HG02970 (cell line): ENCODE results near the gene PCNT.
"Not testable (repeated sequence)": the region's sequence is repeated elsewhere in the genome, so short reads cannot be mapped to it uniquely, and the experiment has no call there.

Experiments
- ATAC-seq: cut with Tn5 transposase; IDR thresholded peaks from one replicate; pipeline ENCODE4 v1.9.1; 2021; ENCODE audit warnings: mild to moderate bottlenecking, moderate library complexity, moderate number of reproducible peaks; ENCODE audit not compliant: unreplicated experiment, low FRiP score

The PCNT gene

DNA sequence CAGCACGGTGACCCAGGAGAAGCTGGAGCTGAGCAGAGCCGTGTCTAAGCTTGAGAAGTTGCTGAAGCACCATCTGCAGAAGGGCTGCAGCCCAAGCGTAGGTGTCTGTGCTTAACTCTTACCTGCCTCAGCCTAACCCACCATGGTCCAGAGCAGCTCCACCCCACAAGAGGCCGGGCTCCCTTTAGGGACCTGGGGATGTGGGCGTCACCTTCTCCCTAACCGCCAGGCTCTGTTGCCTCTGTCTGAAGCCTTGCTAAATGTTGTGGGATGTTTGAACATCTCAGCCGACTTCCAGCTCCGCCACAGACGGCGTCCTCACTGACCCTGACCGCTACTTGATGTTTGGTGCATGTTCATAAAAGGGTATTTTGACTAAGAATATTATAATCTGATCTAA is 114.3 kb downstream of the PCNT start:
- ATAC-seq = no peak

DNA sequence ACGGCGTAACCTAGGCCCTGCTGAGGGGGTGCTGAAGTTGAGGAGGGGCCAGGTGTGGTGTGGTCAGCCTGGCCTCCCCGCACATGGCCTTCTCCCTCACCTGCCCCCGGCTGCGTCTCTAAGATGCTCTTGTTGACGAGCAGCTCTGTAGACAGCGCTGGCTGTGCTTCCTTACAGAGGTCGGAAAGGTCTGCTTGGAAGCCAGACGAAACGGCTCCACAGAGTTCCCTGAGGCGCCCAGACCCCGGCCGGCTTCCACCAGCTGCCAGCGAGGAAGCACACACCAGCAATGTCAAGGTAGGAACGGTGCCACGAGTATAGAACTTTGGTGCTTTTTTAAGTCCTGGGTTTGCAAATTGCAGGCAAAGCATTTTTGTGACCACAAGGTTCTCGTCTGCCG is 116.0 kb downstream of the PCNT start:
- ATAC-seq = no peak

DNA sequence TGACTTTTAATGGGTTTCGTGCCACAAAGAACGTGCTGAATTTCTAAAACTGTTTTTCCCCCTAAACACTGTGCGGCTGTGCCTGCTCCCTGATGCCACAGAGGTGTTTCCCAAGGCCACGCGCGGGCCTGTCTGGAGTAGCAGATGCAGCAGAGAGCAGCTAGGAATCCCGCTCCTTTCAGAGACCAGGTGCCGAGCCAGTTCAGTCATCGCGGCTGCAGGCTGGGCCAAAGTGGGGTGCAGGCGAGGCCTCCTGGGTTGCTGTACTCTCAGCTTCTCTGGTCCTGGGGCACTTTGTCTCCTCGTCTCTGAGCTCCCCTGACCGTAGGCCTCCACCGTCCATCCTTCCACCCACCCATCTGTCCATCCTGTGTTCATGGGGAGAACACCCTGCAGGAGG is 117.4 kb downstream of the PCNT start:
- ATAC-seq = no peak

DNA sequence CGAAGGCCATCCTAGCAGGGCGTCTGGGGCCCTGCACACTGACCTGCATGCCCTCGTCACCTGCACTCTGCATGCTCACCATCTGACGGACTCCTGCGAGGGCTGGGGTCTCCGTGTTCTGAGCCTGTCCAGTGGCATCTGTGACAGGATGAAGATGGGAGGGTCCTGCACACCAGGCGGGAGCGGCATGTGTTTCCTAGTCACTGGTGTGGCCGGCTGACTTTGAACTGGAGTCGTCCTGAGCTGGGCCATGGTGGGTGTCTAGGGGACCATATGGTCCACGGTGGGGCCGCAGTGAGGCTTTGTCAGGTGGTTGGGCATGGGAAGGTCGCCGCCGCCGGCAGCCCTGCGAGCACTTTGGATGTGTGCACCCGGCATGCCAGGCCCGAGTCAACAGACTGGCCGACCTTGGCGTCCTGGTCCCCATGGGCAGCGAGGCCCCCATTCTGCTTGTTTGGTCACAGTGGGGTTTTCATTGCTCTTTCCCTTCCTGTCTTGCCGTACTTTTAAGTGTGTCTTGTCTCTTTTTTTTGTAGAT is 118.1 kb downstream of the PCNT start:
- ATAC-seq = no peak

DNA sequence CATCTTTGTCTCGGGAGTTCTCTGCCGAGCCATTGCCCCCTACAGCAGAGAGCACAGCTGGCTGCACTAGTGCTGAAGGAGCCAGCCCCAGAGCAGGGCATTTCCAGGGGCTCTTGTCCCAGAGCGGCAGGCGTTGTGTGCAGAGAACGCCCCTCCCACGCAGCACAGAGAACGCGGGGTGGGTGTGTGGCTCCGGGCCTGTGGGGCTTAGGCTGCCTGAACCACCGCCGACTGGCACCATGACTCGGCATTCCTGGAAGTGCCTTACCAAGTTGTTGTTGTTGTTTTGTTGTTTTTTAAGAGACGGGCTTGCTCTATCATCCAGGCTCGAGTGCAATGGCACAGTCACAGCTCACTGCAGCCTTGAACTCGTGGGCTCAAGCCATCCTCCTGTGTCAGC is 119.0 kb downstream of the PCNT start:
- no peak for ATAC-seq

DNA sequence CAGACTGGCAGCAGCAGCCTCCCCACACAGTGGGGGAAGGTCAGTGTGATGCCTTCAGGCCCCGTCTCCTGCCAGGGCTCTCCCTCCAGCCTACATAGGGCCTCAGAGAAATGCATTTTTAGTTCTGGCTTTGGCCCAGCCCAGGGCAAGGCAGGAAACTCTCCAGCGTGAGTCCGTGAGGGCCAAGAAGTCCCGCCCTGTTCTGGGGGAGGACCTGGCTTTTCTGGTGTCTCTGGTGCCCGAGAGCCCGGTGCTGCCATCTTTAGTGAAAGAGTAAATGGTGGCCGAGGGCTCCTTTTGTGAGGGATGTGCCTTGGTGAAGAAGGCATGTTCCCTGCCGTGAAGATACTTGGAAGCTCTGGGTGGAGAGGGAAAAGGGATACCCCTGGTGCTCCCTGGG is 120.0 kb downstream of the PCNT start:
- ATAC-seq = no peak

DNA sequence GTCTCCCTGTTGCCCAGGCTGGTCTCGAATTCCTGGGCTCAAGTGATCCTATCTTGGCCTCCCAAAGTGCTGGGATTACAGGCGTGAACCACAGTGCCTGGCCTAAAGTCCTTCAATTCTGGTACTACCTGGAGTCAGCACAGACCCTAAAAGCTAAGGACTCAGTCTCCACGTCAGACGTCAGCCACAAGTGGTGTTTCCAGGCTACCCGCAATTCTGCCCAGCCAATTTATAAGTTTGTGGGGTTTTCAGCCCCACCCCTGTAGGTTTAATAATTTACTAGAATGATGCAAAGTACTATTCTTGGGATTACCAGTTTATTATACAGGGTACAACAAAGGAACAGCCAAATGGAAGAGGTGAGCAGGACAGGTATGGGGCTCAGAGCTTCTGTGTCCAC is 124.2 kb downstream of the PCNT start:
- ATAC-seq = no peak

DNA sequence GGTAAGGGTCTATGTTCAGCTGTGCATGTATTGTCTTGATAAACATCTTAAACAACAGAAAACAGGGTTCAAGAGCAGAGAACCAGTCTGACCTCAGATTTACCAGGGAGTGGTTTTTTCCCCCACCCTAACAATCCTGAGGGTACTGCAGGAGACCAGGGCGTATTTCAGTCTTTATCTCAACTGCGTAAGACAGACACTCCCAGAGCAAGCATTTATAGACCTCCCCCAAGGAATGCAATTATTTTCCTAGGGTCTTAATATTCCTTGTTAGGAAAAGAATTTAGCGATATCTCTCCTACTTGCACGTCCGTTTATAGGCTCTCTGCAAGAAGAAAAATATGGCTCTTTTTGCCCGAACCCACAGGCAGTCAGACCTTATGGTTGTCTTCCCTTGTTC is 124.9 kb downstream of the PCNT start:
- ATAC-seq = not testable (repeated sequence)

DNA sequence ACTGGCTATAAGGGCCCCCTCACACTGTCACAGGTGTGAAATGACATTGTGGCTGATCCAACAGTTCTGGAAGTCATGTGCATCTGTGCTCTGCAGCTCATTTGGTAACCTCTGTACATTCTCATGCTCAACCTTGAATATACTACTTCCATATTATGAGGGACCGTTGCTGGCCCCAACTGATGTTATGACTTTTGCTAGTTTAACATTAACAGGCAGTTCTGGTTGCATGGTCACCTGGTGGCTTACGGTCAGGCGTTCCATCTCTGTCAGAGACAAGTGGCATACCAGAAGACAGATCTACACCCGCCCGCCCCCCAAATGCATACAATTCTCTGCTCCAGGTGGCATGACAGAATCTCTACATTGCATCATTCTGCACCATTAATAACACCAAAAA is 128.8 kb downstream of the PCNT start:
- ATAC-seq = no peak

DNA sequence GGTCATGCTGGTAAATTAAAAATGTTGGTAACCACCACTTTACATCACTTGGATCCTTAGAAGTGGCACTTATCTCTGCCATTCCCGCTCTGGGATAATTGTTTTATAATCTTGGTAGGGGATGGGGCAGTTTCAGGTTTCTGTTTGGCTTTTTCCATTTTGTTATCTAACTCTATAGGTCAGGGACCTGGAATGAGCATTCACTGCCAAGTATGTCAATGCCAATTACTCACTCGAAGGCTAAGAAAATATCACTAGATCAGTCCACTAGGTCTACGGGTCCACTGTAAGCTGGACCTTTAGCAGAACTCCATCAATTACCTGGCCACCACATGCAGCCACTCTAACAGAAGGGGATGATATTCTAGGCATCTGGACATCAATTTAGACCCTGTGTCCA is 130.2 kb downstream of the PCNT start:
- ATAC-seq = no peak

DNA sequence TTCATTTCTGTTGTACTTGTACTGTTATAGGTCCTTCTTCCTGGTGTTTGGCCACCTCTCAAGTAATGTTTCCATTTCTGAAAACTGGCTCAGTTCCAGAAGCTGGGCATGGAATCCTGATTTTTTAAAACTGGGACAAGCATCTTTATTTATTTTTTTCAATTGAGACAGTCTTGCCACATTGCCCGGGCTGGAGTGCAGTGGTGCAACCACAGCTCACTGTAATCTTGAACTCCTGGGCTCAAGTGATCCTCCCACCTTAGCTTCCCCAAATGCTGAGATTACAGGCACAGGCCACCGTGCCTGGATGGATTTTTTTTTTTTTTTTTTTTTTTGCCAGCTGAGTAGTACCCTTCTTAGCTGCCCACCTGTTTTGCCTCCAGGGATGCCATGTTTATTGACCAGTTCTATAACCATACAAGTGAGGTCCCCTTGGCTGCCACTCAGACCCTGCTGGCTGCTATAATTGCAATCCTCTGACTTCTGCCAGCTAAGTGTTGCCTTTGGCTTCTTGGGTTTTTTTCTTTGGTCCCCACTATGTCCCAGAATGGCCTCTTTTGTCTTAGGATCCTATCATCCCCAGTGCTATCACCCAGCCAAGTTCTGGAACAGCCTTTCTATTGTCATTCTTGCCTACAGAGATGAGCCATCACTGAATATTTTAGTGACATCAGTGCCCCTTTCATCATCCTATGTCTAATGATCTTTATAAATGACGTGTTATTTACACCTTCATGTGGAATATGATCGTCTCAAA is 130.9 kb downstream of the PCNT start:
- no peak for ATAC-seq

DNA sequence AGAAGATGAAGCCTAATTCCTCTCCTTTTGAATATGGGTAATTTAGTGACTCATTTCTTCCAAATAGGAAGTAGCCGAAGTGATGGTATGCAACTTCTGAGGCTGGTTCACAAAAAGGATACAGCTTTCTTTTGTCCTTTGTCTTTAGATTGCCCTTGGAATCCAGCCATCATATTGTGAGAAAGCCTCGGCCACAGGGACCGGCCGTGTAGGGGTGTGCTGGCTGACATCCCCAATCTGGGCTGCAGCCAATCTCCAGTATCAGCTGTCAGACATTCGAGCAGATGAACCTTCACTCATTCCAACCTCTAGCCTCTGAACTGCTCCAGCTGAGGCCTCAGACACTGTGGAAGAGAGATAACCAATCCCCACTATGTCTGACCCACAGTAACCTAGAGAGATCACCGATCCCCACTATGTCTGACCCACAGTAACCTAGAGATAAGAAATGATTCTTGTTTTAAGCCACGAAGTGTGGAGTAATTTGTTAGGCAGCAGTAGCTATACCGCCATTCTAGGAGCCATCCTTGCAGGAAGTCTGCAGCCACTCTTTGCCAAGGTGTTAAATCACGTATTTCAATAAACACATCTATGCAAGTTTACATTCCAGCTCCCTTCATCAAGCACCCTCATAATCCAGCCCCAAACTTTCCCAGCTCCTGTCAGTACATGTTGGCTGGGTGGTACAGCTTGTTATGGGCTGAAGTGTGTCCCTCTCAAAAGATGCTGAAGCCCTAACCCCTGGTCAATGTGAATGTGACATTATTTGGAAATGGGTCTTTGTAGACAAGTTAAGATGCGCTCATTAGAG is 131.8 kb downstream of the PCNT start:
- ATAC-seq = no peak

DNA sequence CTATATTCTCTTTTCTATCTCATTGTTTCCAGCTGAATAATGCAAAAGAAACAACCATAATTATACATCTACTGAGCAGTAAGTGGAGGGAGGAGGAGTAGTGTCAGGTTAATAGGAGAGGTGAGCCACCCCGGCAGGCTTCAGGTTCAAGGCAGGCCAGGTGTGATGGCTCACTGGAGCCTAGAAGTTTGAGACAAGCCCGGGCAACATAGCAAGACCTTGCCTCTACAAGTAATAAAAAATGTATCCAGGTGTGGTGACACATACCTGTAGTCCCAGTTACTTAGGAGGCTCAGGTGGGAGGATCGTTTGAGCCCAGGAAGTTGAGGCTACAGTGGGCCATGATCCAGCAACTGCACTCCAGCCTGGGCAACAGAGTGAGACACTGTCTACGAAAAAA is 132.8 kb downstream of the PCNT start:
- ATAC-seq = no peak

DNA sequence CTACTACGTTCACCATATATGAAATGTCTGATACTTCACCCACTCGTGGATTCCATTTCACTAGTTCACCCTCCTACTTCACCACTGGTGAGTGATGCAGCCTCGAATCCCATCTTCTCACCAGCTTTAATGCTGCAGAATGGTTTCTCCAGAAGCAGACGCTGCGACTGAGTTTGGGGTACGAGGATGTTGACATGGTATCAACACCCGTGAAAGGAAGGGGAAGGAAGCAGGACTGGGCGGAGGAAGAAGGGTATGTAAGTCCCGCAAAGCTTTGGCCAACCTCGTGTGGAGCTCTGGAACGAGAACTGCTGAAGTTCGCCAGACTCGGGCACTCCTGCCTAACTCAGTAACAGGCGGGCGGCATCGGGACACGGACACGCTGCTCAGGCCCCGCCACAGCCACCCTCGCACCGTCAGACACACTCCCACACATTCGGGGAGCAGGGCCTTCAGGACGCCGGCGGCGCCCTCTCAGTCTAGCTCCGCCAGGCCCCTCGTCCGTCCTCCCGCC is 133.9 kb downstream of the PCNT start:
- peak; percentile 18 for ATAC-seq

DNA sequence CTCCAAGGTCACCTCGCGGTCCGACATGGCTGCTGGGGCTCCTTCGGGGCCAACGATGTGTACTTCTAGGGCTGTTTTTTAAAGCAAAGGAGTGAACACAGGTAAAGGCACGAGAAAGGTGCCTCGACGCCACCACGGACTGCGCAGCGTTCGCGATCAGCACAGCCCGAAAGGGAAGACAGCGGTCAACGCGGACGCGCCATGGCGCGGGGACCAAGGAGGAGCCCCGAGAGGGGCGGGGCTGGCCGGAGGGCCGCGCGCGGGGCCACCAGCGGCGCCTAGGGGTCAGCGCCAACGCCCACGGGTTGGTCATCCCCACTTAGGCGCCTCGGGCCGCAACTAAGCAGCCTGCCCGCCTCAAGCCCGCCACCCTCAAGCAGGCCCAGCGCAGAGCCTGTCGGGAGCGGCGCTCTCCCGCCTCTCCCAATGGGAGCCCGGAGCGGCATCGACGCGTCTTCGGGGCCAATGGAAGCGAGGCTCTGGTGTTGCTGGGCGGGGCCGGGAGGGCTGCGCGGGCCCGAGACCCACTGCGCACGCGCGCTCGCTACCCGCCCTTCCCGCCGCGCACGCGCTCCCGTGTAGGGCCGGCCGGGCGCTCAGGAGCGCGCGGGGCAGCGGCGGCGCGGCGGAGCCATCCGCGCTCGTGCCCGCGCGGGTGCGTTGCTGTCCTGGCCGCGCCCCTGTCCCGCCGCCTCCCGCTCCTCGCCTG is 134.5 kb downstream of the PCNT start, which contains the start of gene DIP2A:
TSS of gene DIP2A (plus strand) at position 577 of the 709 bp plus-strand sequence. CDS start 241 bp downstream, outside the sequence.
- peak; percentile 96 for ATAC-seq

DNA sequence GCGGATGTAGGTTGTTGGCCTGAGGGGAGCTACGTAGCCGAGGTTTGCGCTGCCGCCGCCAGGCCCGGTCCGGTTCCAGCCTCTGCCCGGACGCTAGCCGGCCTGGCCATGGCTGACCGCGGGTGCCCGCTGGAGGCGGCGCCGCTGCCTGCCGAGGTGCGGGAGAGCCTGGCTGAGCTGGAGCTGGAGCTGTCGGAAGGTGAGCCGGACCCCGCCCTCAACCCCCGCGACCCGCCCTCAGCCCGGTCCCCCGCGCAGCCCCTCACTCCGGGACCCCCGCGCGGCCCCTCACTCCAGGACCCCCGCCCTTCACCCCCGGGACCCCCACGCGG is 135.0 kb downstream of the PCNT start:
- no peak for ATAC-seq

DNA sequence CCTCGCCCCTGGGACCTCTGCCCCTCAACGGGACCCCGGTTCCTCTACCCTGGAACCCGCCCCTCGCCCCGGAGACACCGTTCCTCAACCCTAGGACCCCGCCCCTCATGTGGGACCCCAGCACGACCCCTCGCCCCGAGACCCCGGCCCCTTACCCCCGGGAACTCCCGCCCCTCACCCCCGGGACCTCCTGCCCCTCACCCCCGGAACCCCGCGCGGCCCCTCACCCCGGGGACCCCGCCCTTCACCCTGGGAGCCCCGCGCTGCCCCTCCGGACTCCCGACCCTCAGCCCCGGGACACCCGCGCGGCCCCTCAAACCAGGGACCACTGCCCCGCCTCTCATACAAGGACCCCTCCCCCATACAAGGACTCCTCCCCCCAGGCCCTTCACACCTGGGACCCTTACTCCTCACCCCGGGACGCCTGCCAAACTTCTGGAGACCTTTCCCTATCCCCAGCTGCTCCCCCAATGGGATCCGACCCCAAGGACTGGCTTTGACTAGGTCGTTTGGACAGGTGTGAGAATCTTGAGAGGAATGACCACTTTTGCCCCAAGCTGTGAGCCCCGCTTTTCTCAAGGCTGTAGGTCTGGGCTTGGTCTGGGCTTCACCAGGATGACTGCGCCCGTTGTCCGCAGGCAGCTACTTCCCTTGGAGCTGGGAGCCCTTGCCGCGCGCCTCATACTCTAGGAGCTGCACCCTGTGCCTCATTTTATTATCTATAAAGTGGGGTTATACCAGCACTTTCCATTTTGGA is 135.6 kb downstream of the PCNT start:
- ATAC-seq = no peak

DNA sequence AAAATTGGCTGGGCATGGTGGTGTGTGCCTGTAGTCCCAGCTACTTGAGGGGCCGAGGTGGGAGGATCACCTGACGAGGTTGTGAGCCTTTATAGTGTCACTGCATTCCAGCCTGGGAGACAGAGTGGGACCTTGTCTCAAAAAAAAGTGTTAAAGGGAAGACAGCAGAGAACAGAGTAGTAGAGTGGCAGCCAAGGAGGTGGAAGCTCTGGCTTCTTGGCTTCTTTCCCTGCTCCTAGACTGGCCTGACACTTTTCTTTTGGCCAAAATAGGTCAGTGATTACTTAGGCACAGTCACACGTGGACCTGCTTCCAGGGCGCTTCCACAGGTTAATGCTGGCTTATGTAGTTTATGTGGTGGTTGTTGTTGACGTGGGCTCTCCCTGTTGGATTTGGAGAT is 138.0 kb downstream of the PCNT start:
- ATAC-seq = no peak

DNA sequence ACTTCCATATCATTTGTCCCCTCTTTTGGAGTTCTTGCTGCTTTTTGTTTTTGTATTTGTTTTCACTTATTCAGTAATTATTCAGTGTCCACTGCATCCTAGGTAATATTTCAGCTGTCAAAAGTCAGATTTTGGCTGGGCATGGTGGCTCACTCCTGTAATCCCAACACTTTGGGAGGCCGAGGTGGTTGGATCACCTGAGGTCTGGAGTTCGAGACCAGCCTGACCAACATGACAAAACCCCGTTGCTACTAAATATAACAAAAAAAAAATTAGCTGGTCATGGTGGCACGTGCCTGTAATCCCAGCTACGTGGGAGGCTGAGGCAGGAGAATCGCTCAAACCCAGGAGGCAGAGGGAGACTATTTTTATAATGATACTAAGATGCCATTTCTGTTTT is 141.2 kb downstream of the PCNT start:
- not testable (repeated sequence) for ATAC-seq

DNA sequence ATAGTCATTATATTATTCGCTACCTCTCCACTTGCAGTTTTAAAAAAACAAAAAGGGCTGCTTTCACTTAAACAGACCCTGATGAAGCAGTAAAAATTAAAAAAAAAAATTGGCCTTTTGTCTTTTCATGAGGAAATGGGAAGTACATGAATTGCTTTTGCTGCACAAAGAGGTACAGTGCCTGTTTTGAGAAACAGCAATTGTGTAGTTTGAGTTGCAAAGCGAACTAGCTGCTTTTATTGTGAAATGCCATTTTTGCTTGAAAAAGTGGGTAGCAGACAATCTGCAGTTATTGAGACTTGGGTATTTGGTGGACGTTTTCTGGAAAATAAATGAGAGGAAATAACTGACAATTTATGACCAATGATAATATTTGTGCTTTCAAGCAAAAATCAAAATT is 141.7 kb downstream of the PCNT start:
- ATAC-seq = no peak
